Panc1 (cell line): Measurements from ENCODE around the gene DOP1A. TPM values are rescaled to one million over a fixed set of nuclear protein-coding genes. Genes with fewer than 3 reads are reported as not detected.

ENCODE experiments used
- ATAC-seq: fragments of 200-7000 bp; cut with Tn5 transposase; 2 replicates; pipeline ENCODE4 v1.9.1; 2020; ENCODE audit warnings: mild to moderate bottlenecking, moderate library complexity
- BruUV-seq: library from RNA; stranded (reverse); fragments of 400-500 nt; replicated peaks from 2 replicates; lab custom pipeline; 2021; lab: Mats Ljungman, UMichigan
- CTCF ChIA-PET: fragments of 300-600 bp; sonication (Branson Sonifier 250); formaldehyde crosslinking; loops from one replicate; lab custom pipeline; 2022; ENCODE audit warnings: antibody characterized with exemption; lab: Charles Lee
- POLR2A ChIA-PET: fragments of 300-600 bp; sonication (Branson Sonifier 250); formaldehyde crosslinking; loops from one replicate; lab custom pipeline; 2022; ENCODE audit warnings: antibody characterized with exemption; lab: Charles Lee
- DNase-seq: peaks from one replicate; pipeline ENCODE4 v3.0.0-alpha.2; 2010; ENCODE audit warnings: low read depth, low spot score
- H3K27ac ChIP-seq: 2 replicates; pipeline ENCODE4 v1.5.1; 2011; ENCODE audit warnings: mild to moderate bottlenecking, low read length, inconsistent platforms
- H3K27me3 ChIP-seq: fragments of 200-500 bp; sonication (Bioruptor generic); 2 replicates; pipeline ENCODE4 v1.6.0; 2014; ENCODE audit warnings: low read length, inconsistent platforms; ENCODE audit not compliant: control insufficient read depth, insufficient read depth
- H3K36me3 ChIP-seq: fragments of 200-500 bp; sonication (Bioruptor generic); 2 replicates; pipeline ENCODE4 v1.5.1; 2014; ENCODE audit warnings: inconsistent platforms, mild to moderate bottlenecking, low read length, moderate library complexity; ENCODE audit not compliant: control insufficient read depth, insufficient read depth
- H3K4me1 ChIP-seq: 2 replicates; pipeline ENCODE4 v1.5.1; 2011; ENCODE audit warnings: inconsistent platforms, mild to moderate bottlenecking, low read length, moderate library complexity; ENCODE audit not compliant: control insufficient read depth, insufficient read depth
- H3K4me3 ChIP-seq, 2 experiments: 2 replicates each; pipeline ENCODE4 v1.5.1; 2011 to 2012; ENCODE audit warnings: low read depth in 2 of 2, low read length in 2 of 2, mild to moderate bottlenecking in 2 of 2, inconsistent platforms in 1 of 2, moderate library complexity in 1 of 2
- H3K9me3 ChIP-seq: fragments of 200-500 bp; sonication (Bioruptor generic); 2 replicates; pipeline ENCODE4 v1.5.1; 2014; ENCODE audit warnings: low read depth, mild to moderate bottlenecking, inconsistent platforms, low read length, moderate library complexity; ENCODE audit not compliant: control insufficient read depth, insufficient read depth
- CTCF ChIP-seq: fragments of 450-650 bp; IDR thresholded peaks from 2 replicates; pipeline ENCODE4 v1.5.1; 2017; ENCODE audit warnings: mild to moderate bottlenecking
- POLR2AphosphoS5 ChIP-seq: IDR thresholded peaks from 2 replicates; pipeline ENCODE4 v1.6.1; 2012; ENCODE audit warnings: mild to moderate bottlenecking, low read depth, low read length, moderate library complexity
- REST ChIP-seq, 2 experiments: IDR thresholded peaks; 2 replicates each; pipeline ENCODE4 v1.6.1; 2011 to 2012; ENCODE audit warnings: low read depth in 2 of 2, control low read depth in 1 of 2, low read length in 1 of 2, mild to moderate bottlenecking in 1 of 2, moderate library complexity in 1 of 2; ENCODE audit not compliant: insufficient read depth in 1 of 2
- SIN3A ChIP-seq: IDR thresholded peaks from 2 replicates; pipeline ENCODE4 v1.6.1; 2012; ENCODE audit warnings: low read depth, mild to moderate bottlenecking, low read length, moderate library complexity, borderline replicate concordance; ENCODE audit not compliant: insufficient read depth
- TCF7L2 ChIP-seq: IDR thresholded peaks from 2 replicates; pipeline ENCODE4 v1.6.1; 2011; ENCODE audit warnings: mild to moderate bottlenecking, low read depth, low read length, inconsistent platforms
- in situ Hi-C: cut with HindIII; loops from 2 replicates; pipeline ENCODE4 v1.10.0; 2016; ENCODE audit warnings: low sequenced_read_pairs, low pct_unique_long_range_greater_than_20kb
- intact Hi-C: fragments of 100-400 bp; cut with micrococcal nuclease; formaldehyde crosslinking; loops from one replicate; pipeline ENCODE4 v1.10.0; 2022; ENCODE audit not compliant: unreplicated experiment
- total RNA-seq: library from RNA; stranded (reverse); gene quantifications from one replicate; pipeline ENCODE4 v1.2.1, GENCODE V29; 2021; ENCODE audit not compliant: unreplicated experiment

The DOP1A gene
- total RNA-seq, 1 experiment from 2014 or later, result 13.4 TPM

GRCh38 chr6:83127258-83127657 lies 59.8 kb downstream of the DOP1A start:
- in situ Hi-C loops (no loop called here), intact Hi-C loops (no loop called here)
- no peaks in the 10 kb centered on the region for H3K9me3 ChIP-seq
- no peaks in the 10 kb centered on the region for H3K4me1 ChIP-seq
- BruUV-seq, result no TSS peak
- ATAC-seq (no peak), DNase-seq (no peak)
- ChIA-PET CTCF (no interaction called here), POLR2A (no interaction called here)
- H3K27ac ChIP-seq, result no peak overlapping the region
- no peak overlapping the region for H3K4me3 ChIP-seq
- peaks cover 10% of the 10 kb centered on the region; the same call in 1 of the 2 replicates for H3K36me3 ChIP-seq
- H3K27me3 ChIP-seq, result no peaks in the 10 kb centered on the region
- no peak for TF ChIP-seq TCF7L2
- no peak for TF ChIP-seq REST (IDR thresholded peaks at IDR 0.05; ENCODE audit: insufficient read depth in 1 of 2, low read depth in 2 of 2, low read length in 1 of 2)

- no peak overlapping the region for H3K27ac ChIP-seq
- TF ChIP-seq REST (IDR thresholded peaks at IDR 0.05; ENCODE audit: insufficient read depth in 1 of 2, low read depth in 2 of 2, low read length in 1 of 2) (no peak), SIN3A (no peak), CTCF (no peak), POLR2AphosphoS5 (no peak), TCF7L2 (no peak)
- intact Hi-C loops, result loop anchor here (2.0 kb wide), 1 partner anchor 39 kb away; no protein-coding TSS in a partner anchor
Observed at GRCh38 chr6:83127976-83128375, 60.5 kb downstream of the DOP1A start.

More at GRCh38 chr6:83127976-83128375, 60.5 kb downstream of the DOP1A start:
- ATAC-seq (no peak), DNase-seq (no peak)
- Histone ChIP-seq H3K27me3 (no peaks in the 10 kb centered on the region), H3K4me3 (no peak overlapping the region), H3K36me3 (peaks cover 13% of the 10 kb centered on the region; the same call in 1 of the 2 replicates), H3K9me3 (no peaks in the 10 kb centered on the region), H3K4me1 (no peaks in the 10 kb centered on the region)
- CTCF ChIA-PET, result no interaction called here
- POLR2A ChIA-PET, result no interaction called here
- in situ Hi-C loops, result no loop called here
- no TSS peak for BruUV-seq
